COLO668 (cell line): ENCODE data around the gene TSPAN13.
A peak's percentile ranks its signal among the peaks of the same experiment; 100 is the strongest.

Source experiments
- DNase-seq: peaks from one replicate; lab custom pipeline; 2025; ENCODE audit not compliant: unreplicated experiment; lab: John Stamatoyannopoulos, UW

Gene TSPAN13

GRCh38 chr7:16773884-16774283 is 20.3 kb downstream of the TSPAN13 start:
- DNase-seq = no peak

GRCh38 chr7:16774294-16774693 is 20.7 kb downstream of the TSPAN13 start:
- no peak for DNase-seq

- no peak for DNase-seq
Observed at GRCh38 chr7:16774986-16775385, 21.4 kb downstream of the TSPAN13 start.

GRCh38 chr7:16776053-16776452 is 22.5 kb downstream of the TSPAN13 start:
- no peak for DNase-seq

- DNase-seq = no peak
Observed at GRCh38 chr7:16778476-16778875, 24.9 kb downstream of the TSPAN13 start.

GRCh38 chr7:16779051-16779450 is 25.5 kb downstream of the TSPAN13 start:
- DNase-seq = no peak

- DNase-seq = no peak
Observed at GRCh38 chr7:16780596-16780995, 27.0 kb downstream of the TSPAN13 start.

GRCh38 chr7:16785321-16785720 is 31.8 kb downstream of the TSPAN13 start:
- no peak for DNase-seq

GRCh38 chr7:16785846-16786245 is 32.3 kb downstream of the TSPAN13 start:
- DNase-seq = no peak

- DNase-seq = no peak
Observed at GRCh38 chr7:16786257-16786656, 32.7 kb downstream of the TSPAN13 start.

GRCh38 chr7:16787127-16787526 is 33.6 kb downstream of the TSPAN13 start:
- no peak for DNase-seq

GRCh38 chr7:16791071-16791470 is 37.5 kb downstream of the TSPAN13 start:
- DNase-seq = no peak

GRCh38 chr7:16791905-16792698 is 38.5 kb downstream of the TSPAN13 start:
- no peak for DNase-seq

GRCh38 chr7:16794986-16795385 is 41.4 kb downstream of the TSPAN13 start:
- no peak for DNase-seq

- DNase-seq = peak; percentile 61
Observed at GRCh38 chr7:16795624-16796023, 42.1 kb downstream of the TSPAN13 start.

GRCh38 chr7:16801111-16801542 is 47.6 kb downstream of the TSPAN13 start:
- no peak for DNase-seq

- no peak for DNase-seq
Observed at GRCh38 chr7:16801579-16801978, 48.0 kb downstream of the TSPAN13 start.

GRCh38 chr7:16803125-16803524 is 49.6 kb downstream of the TSPAN13 start:
- DNase-seq = no peak

- no peak for DNase-seq
Observed at GRCh38 chr7:16803881-16804673, 50.5 kb downstream of the TSPAN13 start.

- peak; percentile 60 for DNase-seq
Observed at GRCh38 chr7:16804674-16805439, 51.3 kb downstream of the TSPAN13 start, which contains the start of gene AGR2. AGR2 (minus strand) TSS chr7:16804999; CDS start chr7:16801796, 3,203 bp downstream.

- no peak for DNase-seq
Observed at GRCh38 chr7:16805441-16805840, 51.9 kb downstream of the TSPAN13 start.
